ENCODE results near the gene GPX1.
"Not testable (repeated sequence)": the region's sequence is repeated elsewhere in the genome, so short reads cannot be mapped to it uniquely, and the experiment has no call there.

The GPX1 gene
- 2.9 to 7.8 (median 5.1) reads per million in 3 experiments for total RNA-seq

DNA sequence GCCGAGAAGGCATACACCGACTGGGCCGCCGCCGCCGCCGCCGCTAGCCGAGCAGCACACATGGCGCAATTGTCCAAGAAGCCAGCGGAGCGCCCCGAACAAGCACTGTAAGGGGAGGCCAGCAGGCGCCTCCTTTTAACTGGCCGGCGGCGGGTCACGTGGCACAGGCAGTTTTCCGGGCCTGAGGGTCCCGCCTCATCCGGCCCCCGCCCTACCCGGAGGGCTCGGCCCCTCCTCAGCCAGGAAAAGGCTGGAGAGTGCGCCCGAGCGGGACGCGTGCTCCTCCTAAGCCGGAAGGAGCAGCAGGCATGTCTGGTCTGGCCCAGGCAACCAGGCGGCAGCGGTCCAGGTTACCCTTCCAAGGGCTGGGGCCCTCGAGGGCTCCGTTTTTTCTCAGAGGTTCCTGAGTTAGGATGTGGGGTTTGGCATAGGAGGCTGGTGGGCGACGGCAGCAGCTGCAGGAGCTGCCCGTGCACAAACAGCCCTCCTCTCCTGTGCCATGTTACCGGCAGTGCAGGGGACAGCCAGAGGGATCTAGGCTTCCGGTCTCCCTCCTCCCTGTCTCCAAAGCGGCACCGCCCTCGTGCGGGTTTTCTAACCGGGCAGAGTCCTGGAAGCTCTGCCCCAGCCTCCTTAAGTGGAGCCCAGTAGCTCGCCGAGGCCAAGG is at the start of gene GPX1:
Gene GPX1 (minus strand): TSS at position 137 of the 667 bp plus-strand sequence. CDS start 75 bp downstream, at position 62.
- DNase-seq = peak; percentile 69

DNA sequence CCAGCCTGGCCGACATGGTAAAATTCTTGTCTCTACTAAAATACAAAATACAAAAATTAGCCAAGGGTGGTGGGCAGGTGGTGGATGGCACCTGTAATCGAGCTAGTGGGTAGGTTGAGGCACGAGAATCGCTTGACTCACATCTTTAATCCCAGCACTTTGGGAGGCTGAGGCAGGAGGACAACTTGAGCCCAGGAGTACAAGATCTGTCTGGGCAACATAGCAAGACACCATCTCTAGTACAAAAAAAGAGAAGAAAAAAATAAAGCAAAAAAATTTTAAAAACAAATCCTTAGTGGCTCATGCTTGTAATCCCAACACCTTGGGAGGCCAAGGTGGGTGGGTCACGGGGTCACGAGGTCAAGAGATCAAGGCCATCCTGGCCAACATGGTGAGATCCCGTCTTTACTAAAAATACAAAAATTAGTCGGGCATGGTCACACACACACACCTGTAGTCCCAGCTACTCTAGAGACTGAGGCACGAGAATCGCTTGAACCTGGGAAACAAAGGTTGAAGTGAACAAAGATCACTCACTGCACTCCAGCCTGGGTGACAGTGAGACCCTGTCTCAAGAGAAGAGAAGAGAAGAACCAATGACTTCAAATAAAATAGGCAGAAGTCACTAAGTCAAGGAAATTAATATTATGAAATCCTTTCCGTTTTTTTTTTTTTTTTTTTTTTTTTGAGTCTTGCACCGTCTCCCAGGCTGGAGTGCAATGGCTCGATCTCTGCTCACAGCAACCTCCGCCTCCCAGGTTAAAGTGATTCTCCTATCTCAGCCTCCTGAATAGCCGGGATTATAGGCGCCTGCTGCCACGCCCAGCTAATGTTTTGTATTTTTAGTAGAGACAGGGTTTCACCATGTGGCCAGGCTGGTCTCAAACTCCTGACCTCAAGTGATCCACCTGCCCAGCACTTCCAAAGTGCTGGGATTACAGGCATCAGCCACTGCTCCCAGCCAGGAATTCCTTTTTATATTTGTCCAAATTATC is 48.7 kb upstream of the GPX1 start:
- DNase-seq = no peak

DNA sequence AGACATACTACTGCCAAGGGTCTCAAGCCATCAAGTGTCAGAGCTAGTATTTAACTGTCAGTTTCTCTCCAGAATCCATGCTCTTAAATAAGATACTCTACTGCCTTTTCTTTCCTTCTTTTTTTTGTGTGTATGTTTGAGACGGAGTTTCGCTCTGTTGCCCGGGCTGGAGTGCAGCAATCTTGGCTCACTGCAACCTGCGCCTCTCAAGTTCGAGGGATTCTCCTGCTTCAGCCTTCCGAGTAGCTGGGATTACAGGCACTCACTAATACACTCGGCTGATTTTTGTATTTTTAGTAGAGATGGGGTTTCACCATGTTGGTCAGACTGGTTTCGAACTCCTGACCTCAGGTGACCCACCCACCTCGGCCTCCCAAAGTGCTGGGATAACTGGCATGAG is 47.4 kb upstream of the GPX1 start:
- DNase-seq = not testable (repeated sequence)

DNA sequence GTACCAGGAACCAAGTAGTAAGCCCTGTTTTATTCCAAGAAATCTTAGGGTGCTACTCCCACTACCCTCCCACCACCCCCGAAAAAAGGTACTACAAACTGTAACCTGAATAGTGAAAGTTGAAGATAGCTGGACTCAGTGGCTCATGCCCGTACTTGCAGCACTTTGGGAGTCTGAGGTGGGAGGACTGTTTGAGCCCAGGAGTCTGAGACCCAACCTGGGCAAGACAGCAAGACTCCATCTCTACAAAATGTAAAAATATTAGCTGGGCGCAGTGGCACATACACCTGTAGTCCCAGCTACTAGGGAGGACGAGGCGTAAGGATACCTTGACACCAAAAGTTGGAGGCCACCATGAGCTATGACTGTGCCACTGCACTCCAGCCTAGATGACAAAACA is 45.7 kb upstream of the GPX1 start:
- DNase-seq = no peak

DNA sequence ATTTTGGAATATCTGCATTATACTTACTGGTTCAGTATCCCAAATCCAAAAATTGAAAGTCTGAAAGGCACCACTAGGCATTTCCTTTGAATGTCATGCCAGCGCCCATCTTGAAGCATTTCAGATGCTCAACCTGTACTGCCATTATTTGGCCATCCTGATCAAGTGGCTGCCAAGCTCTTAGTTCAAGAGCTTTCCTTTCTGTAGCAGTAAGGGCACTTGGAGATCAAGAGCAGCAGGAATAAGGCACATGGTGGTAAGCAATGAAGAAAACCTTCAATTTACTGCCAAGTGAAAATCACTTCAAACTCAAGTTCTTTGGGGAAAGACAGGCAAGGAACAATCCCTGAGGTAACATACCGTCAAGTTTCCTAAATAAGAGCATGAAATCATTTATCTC is 43.6 kb upstream of the GPX1 start:
- no peak for DNase-seq

DNA sequence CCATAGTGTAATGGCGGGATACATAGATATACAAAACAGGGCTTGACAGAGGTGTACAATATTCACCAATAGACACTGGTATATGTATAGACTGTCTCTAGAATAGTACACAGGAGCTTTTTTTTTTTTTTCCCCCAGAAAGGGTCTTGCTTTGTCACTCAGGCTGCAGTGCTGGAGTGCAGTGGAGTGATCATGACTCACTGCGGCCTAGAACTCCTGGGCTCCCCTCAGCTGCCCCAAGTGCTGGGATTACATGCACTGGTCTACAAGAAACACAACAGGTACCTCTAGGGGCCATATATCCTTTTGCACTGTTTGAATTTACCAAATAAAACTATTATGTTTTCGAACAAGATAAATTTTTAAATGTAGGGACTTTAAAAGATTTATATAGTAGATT is 41.3 kb upstream of the GPX1 start:
- no peak for DNase-seq

DNA sequence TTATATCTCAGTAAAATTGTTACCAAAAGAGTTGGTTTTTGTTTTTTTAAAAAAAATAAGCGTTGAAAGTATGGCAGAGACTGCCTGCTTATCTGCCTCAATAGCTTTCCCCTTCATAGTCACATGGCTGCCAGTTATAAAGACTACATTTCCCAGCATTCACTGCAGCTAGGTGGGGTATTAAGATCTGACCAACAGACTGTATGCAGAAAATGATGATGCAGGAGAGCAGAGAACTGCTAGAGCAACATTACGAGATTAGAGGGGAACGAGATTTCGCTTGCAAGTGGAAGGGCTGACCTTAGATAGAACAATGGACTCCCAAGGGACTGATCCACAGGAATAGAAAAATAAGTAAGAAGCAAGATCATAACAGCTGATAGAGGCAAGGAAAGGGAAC is 39.3 kb upstream of the GPX1 start:
- no peak for DNase-seq

DNA sequence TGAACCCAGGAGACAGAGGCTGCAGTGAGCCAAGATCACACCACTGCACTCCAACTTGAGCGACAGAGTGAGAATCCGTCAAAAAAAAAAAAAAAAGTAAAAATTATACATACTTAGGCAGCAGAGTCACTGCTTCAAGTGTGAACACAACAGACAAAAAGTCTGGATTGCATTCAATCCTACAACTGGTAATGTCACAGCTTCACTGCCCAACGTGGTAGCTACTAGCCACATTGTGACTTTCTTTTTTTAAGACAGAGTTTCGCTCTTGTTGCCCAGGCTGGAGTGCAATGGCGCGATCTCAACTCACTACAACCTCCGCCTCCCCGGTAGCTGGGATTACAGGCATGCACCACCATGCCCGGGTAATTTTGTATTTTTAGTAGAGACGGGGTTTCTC is 33.2 kb upstream of the GPX1 start:
- not testable (repeated sequence) for DNase-seq

DNA sequence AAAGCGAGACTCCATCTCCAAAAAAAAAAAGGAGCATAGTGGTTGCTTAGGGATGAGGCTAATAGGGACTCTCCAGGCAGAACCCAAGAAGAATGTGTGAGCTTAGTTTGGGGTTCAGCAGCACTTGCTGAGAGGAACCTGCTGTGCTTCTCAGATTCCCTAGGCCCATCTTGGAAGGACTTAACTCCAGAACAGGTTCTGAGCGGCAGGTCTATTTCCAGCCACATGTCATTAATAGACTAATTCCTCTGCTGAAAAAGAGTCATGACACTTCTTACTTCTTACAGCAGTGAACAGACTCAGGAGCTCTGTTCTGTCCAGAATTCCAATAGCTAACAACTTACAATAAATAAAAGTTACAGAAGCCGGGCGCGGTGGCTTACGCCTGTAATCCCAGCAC is 31.1 kb upstream of the GPX1 start:
- no peak for DNase-seq

DNA sequence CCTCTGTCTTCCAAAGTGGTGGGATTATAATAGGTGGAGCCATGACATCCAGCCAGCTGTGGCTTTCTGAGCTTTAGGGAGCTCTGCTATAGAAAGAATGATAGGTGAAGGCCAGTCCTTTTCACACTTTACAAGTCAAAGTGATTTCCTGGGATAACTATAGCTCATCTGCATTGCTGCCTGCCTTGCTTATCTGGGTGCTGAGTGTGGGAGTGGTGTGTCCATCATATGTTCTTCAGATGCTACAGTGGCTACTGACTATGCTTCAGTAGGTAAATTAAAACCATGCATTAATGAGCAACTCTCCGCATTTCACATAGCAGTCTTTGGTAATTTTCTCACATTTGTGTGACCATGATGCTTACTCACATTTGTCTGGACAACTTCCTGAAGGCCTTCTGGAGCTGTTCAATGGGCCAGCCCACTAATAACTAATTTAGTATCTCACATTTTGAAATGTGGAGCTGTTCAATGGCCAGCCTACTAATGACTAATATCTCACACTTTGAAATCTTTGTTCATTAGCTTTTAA is 30.2 kb upstream of the GPX1 start:
- DNase-seq = no peak

DNA sequence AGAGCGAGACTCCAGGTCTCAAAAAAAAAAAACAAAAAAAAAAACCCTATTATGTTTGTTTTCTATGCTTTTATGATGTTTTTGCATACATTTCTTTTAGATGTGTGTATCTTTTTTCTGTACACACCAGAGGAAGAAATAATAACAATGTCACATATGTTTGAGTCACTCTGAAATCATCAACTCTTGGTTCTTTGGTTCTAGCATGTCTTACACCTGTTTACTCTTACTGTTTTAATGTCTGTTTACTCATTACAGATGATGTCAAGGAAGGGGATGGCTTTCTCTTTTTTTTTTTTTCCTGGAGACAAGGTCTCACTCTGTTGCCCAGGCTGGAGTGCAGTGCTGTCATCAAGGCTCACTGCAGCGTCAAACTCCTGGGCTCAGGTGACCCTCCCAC is 29.6 kb upstream of the GPX1 start:
- DNase-seq = no peak

DNA sequence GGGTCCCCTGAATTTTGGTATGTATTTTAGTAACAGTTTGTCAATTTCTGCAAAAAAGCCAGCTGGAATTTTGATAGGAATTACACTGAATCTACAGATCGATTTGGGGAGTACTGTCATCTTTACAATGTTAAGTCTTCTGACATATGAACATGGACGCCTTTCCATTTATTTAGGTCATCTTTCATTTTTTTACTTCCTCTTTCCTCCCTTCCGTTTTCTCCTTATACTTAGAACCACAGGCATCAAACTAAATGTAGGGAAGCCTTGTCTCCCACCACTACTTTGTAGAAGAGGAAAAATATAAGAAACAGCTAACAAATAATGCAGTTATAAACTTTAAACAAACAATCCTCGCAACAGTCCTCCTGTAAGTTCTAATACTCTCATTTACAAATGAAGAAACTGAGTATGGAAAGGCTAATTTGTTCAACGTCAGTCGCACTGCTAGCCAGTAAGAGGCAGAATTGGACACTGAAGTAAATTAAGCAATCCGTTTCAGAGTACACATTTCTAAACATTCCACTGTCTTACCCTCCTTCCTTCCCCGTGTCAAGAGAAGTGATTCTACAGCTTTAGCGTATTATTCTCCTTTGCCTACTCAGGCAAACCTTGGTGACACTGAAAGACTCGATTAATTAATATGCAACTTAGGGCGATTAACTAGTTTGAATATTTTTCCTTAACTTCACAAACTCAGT is 28.1 kb upstream of the GPX1 start:
- no peak for DNase-seq

DNA sequence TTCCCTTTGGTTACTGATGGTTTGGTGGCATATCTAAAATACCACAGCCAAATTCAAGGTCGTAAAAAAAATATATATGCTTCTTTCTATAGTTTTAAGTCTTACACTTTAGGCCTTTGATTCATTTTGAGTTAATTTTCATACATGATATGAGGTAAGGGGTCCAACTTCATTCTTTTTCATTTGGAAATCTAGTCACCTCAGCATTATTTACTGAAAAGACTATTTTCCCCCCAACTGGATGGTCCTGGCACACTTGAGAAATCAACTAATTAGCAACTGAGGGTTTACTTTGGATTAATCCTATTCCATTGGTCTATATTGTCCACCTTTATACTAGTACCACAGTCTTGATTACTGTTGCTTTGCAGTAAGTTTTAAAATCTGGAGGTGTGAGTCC is 27.5 kb upstream of the GPX1 start:
- DNase-seq = no peak

DNA sequence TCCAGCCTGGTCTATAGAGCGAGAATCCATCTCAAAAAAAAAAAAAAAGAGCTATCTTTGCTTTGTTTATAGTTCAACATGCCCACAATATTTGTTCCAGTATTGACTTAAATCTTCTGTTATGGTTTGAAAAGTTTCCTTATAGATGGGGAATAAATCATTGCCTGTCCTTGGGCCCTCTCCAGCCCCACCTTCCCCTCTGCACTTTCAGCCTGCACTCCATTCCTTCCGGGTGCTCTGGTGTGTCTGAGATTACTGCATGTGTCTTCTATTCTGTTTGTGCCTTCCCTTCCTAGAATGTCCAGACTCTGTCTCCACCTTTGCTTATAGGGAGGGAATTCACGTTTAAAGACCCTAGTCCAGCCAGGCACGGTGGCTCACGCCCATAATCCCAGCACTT is 25.2 kb upstream of the GPX1 start:
- no peak for DNase-seq

DNA sequence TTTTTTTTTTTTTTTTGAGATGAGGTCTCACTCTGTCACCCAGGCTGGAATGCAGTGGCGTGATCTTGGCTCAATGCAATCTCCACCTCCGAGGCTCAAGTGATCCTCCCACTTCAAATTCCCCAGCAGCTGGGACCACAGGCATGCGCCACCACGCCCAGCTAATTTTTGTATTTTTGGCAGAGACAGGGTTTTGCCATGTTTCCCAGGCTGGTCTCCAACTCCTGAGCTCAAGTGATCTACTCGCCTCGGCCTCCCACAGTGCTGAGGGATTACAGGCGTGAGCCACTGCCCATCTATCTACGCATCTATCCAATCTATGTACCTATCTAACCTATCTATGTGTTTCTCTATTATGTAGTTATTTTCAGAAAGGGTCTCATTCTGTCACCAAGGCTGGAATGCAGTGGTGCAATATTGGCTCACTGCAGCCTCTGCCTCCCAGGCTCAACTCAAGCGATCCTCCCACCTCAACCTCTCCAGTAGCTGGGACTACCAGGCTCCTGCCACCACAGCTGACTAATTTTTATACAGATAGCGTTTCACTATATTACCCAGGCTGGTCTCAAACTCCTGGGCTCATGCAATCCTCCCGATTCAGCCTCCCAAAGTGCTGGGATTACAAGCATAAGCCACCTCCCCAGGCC is 20.2 kb upstream of the GPX1 start:
- no peak for DNase-seq

DNA sequence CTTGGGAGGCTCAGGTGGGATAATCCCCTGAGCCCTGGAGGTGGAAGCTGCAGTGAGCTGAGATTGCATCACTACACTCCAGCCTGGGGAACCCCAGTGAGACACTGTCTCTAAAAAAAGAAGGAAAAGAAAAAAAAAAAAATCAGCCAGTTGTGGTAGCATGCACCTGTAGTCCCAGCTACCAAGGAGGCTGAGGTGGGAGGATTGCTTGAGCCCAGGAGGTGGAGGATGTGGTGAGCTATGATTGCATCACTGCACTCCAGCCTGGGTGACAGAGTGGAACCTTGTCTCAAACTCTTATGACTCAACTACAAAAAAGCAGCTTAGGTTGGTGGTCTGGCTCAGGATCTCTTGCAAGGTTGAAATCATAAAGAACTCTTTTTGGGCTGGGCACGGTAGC is 19.3 kb upstream of the GPX1 start:
- DNase-seq = peak; percentile 5

DNA sequence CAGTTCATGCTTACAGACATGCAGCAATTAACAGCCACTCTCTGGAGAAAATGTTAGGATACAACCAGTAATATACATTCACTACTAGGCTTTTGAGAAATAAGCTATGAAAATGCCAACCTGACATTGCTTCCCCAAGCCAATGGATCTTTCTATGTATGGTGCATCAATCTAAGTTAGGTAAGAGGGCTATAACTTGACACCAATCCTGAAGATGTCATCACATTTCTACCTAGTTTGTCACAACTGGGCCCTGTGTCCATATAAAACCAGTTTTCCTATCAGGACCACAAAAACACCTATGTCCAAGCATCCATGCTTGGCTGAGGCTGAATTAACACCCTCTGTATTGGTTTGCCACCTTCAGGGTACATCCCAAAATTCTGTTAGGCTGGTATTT is 13.8 kb upstream of the GPX1 start:
- DNase-seq = no peak

DNA sequence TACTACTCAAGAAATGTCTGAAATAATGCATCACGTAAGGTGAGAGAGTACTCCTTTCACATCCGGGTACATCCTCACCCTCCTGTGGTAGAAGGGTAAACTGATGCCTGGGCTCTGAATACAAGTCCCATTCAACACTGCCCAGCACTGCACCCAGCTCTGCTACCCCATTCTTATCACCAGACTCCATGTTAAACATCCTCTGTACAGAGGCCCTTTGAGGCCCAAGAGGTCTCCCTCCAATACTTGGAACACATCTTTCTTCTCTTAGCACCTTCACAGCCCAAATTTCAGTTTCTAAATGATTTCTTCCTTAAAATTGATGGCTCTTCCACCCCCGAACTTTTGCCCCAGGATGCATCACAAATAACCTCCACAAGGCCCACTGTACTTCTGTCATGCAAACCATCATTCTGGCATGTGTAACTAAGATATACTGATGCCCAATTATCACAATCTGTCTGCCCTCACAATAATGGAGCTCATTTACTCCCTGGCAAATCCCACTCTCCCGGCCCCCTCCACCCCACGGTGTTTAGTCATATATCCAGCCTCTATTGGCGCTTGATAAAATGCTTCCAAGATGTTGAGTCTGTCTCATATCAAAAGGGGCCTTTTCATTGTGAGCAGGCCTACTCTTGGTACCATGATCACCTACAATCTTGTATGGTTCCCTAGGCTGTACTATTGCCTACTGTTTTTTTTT is 12.6 kb upstream of the GPX1 start:
- no peak for DNase-seq

DNA sequence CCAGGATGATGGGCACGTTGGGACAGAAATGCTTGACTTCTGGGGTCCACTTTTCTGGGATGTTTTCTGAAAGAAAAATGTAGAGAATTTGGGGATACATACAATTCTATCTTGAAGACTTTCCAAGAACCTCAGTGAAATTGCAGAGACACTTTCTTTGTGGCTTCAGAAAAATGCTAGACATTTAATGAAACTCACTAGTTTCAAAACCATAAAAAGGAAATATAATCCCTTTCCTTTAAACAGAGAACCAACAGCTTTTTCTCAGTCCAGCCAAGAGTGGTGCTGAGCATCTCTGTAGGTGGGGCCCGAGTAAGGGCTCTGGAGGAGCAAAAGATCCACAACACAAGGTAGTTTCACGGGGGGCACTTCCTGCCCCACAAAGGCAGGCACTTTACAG is 4.4 kb upstream of the GPX1 start:
- DNase-seq = no peak

DNA sequence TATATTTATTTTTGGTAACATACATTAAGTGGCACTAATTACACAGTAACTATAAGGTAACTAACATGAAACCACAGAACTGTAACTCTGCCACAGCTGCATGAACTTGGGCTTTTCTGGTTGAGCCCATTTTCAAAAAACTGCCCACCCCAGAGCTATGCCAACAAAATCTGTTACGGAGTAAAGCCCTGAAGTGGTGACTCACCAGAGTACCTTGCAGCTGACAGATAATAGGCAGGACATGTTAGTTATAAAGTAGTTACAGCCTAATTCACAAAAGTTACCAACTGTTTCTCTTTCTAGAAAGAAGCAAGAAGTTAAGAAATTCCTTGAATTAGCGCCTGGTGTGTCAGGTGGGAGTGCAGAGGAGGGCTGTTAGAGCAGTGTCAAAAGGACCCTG is 1.5 kb upstream of the GPX1 start:
- no peak for DNase-seq

DNA sequence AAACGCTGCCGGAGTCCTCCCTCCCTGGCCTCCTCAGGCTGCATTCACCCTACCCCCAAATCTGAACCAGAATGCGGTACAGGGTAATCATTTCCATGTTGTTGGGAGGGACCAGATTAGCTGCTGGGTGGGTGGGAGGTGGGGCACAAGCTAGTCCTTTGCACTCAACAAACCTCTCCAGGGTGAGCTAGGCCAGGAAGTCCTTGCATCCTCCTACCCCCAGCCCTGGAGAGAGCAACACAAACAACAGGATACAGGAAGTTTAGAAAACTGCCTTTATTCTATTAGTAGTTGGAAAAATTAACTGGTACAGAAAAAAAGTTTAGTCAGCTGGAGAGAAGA is 702 bp upstream of the GPX1 start:
- no peak for DNase-seq
